ENCODE results near the gene OSGEPL1.
"Not testable (repeated sequence)": the region's sequence is repeated elsewhere in the genome, so short reads cannot be mapped to it uniquely, and the experiment has no call there.

Gene OSGEPL1

GRCh38 chr2:189729430-189729829 is 33.2 kb downstream of the OSGEPL1 start:
- DNase-seq, result no peak

- no peak for DNase-seq
Observed at GRCh38 chr2:189726849-189727248, 35.7 kb downstream of the OSGEPL1 start.

DNA sequence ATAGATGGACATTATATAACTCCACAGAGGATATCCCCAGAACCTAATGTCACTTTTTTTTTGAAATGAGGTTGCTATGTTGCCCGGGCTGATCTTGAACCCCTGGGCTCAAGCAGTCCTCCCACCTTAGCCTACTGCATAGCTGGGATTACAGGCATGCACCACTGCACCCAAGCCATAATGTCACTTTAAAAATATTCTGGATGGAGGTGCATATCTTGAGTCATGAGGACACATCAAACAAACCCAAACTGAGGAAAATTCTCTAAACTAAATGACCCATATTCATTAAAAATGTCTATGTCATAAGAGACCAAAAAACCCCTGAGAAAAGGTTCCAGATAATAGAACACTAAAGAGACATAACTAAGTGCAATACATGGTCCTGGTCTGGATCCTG is 36.3 kb downstream of the OSGEPL1 start:
- no peak for DNase-seq

DNA sequence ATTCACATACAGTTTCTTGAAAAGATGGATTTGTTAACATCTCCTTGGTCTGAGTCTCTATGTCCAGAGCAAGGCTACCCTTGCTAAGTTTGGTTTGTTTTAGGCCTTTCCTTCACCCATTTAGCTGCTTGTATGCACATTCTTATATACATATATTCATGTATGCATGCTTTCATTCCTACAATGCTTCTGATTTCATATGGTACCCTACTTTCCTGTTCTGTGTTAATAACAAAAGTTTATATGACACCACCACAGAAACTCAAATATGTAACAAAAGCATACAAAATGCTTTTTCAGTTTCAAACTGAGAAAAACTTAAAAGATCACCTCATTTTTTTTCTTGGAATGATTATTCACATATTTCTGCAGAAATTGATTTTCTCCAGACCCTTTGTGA is 39.4 kb downstream of the OSGEPL1 start:
- no peak for DNase-seq

DNA sequence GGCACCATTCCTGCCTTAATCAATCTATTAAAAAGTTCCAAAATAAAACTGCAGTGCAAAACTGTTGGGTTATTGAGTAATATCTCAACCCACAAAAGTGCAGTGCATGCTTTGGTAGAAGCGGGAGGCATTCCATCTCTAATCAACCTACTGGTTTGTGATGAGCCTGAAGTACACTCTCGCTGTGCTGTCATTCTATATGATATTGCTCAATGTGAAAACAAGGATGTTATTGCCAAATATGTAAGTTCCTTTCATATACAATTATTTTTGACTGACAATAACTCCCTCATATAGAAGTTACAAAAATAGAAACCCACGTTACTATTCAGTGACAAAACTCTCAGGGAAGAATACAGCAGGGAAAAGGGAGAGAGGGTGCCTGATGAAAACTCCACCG is 43.0 kb downstream of the OSGEPL1 start:
- peak; percentile 36 to 57 for DNase-seq

- DNase-seq, result not testable (repeated sequence)
Observed at GRCh38 chr2:189717593-189717992, 45.0 kb downstream of the OSGEPL1 start.

- no peak for DNase-seq
Observed at GRCh38 chr2:189709501-189710221, 52.9 kb downstream of the OSGEPL1 start.

DNA sequence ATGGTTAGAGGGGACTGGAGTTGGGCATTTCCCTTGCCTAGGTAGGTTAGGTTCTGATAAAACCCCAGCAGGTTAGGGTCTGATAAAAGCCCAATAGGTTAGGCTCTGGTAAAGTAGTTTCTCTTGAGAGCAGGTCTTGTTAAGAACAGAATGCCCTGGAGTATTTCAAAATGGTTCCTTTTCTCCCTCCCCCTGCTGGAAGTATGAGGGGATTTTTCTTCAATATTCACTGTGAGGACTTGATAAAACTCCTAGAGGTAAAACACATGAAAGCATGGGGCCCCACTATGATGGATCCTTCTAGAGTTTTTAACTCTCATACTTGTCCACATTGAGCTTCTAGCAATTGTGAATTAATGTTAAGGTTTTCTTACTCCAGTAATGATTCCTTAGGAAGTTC is 60.5 kb downstream of the OSGEPL1 start:
- no peak for DNase-seq

GRCh38 chr2:189700681-189701080 is 61.9 kb downstream of the OSGEPL1 start:
- no peak for DNase-seq

- DNase-seq, result peak; percentile 51 to 76
Observed at GRCh38 chr2:189698020-189698887, 64.3 kb downstream of the OSGEPL1 start.
